ENCODE data around the gene DGKH. TPM values are rescaled to one million over a fixed set of nuclear protein-coding genes. Genes with fewer than 3 reads are reported as not detected.

Gene DGKH
- total RNA-seq, 2 experiments from 2014 or later = 6.0 TPM

DNA sequence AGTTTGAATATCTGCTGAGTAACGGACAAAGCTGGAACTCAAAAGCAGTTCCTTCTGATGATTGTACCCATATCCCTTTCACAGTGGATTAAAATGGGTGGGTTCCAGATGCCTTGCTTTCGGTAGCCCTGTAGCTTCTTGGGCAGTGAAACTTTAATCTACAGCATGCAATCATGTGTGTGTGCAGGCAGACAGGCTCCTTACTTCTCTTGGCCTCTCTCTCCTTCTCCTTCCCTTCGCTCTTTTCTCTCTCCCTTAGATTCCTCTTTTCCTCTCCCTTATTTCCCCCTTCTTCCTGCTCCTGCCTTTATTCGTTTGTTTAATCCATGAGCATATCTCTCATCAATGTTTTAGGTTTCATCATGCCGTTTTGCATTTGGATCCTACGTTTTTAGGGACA lies 8.1 kb downstream of the DGKH start:
- peaks cover 5% of the 10 kb centered on the region for H3K4me1 Mint-ChIP-seq (ENCODE audit: low read depth)
- peaks cover 6% of the 10 kb centered on the region for H3K36me3 Mint-ChIP-seq (ENCODE audit: low read depth)
- no peaks in the 10 kb centered on the region for H3K27me3 ChIP-seq (ENCODE audit: control insufficient read depth in 1 of 2, insufficient read depth in 2 of 2, low read length in 2 of 2)
- H3K4me3 Mint-ChIP-seq = peak overlapping the region; percentile 47
- H3K4me1 ChIP-seq (ENCODE audit: insufficient read depth, low read length) = peaks cover 6% of the 10 kb centered on the region
- H3K9me3 Mint-ChIP-seq = no peaks in the 10 kb centered on the region
- no peak overlapping the region for H3K4me3 ChIP-seq (ENCODE audit: low read length)
- intact Hi-C loops (cut with DNase I, micrococcal nuclease) = no loop called here
- H3K9me3 ChIP-seq (ENCODE audit: control insufficient read depth in 1 of 2, insufficient read depth in 1 of 2, low read length in 2 of 2) = peaks cover 0 to 5% of the 10 kb centered on the region in 2 experiments
- H3K36me3 ChIP-seq (ENCODE audit: insufficient read depth, low read length) = no peaks in the 10 kb centered on the region
- H3K27ac ChIP-seq (ENCODE audit: low read depth in 1 of 2, low read length in 2 of 2) = no peak overlapping the region
- no peaks in the 10 kb centered on the region for H3K27me3 Mint-ChIP-seq
- TF ChIP-seq, protein P1, sequence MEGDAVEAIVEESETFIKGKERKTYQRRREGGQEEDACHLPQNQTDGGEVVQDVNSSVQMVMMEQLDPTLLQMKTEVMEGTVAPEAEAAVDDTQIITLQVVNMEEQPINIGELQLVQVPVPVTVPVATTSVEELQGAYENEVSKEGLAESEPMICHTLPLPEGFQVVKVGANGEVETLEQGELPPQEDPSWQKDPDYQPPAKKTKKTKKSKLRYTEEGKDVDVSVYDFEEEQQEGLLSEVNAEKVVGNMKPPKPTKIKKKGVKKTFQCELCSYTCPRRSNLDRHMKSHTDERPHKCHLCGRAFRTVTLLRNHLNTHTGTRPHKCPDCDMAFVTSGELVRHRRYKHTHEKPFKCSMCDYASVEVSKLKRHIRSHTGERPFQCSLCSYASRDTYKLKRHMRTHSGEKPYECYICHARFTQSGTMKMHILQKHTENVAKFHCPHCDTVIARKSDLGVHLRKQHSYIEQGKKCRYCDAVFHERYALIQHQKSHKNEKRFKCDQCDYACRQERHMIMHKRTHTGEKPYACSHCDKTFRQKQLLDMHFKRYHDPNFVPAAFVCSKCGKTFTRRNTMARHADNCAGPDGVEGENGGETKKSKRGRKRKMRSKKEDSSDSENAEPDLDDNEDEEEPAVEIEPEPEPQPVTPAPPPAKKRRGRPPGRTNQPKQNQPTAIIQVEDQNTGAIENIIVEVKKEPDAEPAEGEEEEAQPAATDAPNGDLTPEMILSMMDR (IDR thresholded peaks at IDR 0.05) = no peak
- H3K27ac Mint-ChIP-seq = no peak overlapping the region
- ATAC-seq (ENCODE audit: poor library complexity) = no peak
- ChIA-PET CTCF (no interaction called here), POLR2A (interaction anchor here (1.3 kb wide), 2 partner anchors 9 to 16 kb away, joined by 3 to 6 read pairs; no protein-coding TSS in a partner anchor)
- no peak for DNase-seq

DNA sequence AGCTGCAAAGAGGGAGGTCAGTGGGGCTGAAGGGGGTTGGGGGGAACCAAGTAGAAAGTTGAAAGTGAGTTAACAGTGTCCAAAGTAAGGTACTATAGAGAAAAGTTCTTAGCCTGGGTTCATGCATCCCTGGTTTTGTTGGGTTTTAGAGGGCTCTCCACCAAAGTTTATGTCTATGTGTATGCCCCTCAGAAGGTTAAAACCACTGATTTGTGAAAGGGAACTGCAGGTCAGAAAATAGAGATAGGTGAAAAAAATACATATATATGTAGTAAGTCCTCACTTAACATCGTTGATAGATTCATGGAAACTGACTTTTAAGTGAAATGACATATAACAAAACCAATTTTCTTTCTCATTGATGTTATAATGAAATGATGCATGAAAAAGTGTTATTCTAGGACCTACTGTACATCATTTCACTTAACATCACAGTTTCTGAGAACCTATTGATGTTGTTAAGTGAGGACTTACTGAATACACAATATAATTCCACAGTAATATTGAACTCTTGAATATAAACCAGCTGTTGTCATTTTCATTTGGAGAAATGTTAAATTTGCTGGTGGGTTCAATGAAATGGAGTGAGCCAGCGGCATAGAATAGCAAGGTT lies 9.6 kb downstream of the DGKH start:
- POLR2A ChIA-PET = interaction anchor here (0.8 kb wide), 1 partner anchor 16 kb away, joined by 3 read pairs; no protein-coding TSS in a partner anchor
- no peak for ATAC-seq (ENCODE audit: poor library complexity)
- H3K27me3 Mint-ChIP-seq = no peaks in the 10 kb centered on the region
- Histone ChIP-seq H3K4me3 (ENCODE audit: low read length) (no peak overlapping the region), H3K36me3 (ENCODE audit: insufficient read depth, low read length) (no peaks in the 10 kb centered on the region), H3K4me1 (ENCODE audit: insufficient read depth, low read length) (peaks cover 6% of the 10 kb centered on the region), H3K27ac (ENCODE audit: low read depth in 1 of 2, low read length in 2 of 2) (no peak overlapping the region), H3K27me3 (ENCODE audit: control insufficient read depth in 1 of 2, insufficient read depth in 2 of 2, low read length in 2 of 2) (no peaks in the 10 kb centered on the region), H3K9me3 (ENCODE audit: control insufficient read depth in 1 of 2, insufficient read depth in 1 of 2, low read length in 2 of 2) (peaks cover 0 to 5% of the 10 kb centered on the region in 2 experiments)
- no peaks in the 10 kb centered on the region for H3K4me1 Mint-ChIP-seq (ENCODE audit: low read depth)
- no peak for DNase-seq
- CTCF ChIA-PET = no interaction called here
- no peak overlapping the region for H3K27ac Mint-ChIP-seq
- intact Hi-C loops (cut with DNase I, micrococcal nuclease) = no loop called here
- TF ChIP-seq, protein P1 (IDR thresholded peaks at IDR 0.05) = no peak
- H3K4me3 Mint-ChIP-seq = no peak overlapping the region
- H3K9me3 Mint-ChIP-seq = no peaks in the 10 kb centered on the region
- peaks cover 6% of the 10 kb centered on the region for H3K36me3 Mint-ChIP-seq (ENCODE audit: low read depth)

DNA sequence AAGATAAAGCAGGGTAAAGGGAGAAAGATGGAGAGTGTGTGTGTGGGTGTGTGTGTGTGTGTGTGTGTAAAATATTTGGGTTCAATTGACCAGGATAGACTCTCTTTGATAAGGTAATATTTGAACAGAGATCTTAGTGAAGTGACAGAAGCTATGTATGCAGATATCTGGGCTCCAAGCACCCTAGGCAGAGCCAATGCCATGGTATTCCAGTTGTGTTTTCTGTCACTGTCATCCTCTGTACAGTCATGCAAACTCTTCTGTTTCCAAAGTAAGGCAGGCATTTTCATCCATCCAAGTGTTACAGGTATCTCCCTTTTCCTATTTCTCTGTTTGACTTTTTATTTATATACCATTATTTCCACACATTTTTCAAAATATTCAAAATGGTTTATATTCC lies 13.5 kb downstream of the DGKH start:
- Mint-ChIP-seq H3K27ac (no peak overlapping the region), H3K27me3 (no peaks in the 10 kb centered on the region), H3K4me3 (no peak overlapping the region), H3K9me3 (no peaks in the 10 kb centered on the region), H3K36me3 (ENCODE audit: low read depth) (peaks cover 19% of the 10 kb centered on the region), H3K4me1 (ENCODE audit: low read depth) (no peaks in the 10 kb centered on the region)
- H3K36me3 ChIP-seq (ENCODE audit: insufficient read depth, low read length) = no peaks in the 10 kb centered on the region
- no peak for ATAC-seq (ENCODE audit: poor library complexity)
- TF ChIP-seq, protein P1 (IDR thresholded peaks at IDR 0.05) = no peak
- no peak for DNase-seq
- peaks cover 0 to 5% of the 10 kb centered on the region in 2 experiments for H3K9me3 ChIP-seq (ENCODE audit: control insufficient read depth in 1 of 2, insufficient read depth in 1 of 2, low read length in 2 of 2)
- H3K27me3 ChIP-seq (ENCODE audit: control insufficient read depth in 1 of 2, insufficient read depth in 2 of 2, low read length in 2 of 2) = no peaks in the 10 kb centered on the region
- H3K4me1 ChIP-seq (ENCODE audit: insufficient read depth, low read length) = peaks cover 2% of the 10 kb centered on the region
- H3K4me3 ChIP-seq (ENCODE audit: low read length) = no peak overlapping the region
- H3K27ac ChIP-seq (ENCODE audit: low read depth in 1 of 2, low read length in 2 of 2) = no peak overlapping the region
- ChIA-PET POLR2A (no interaction called here), CTCF (no interaction called here)
- intact Hi-C loops (cut with DNase I, micrococcal nuclease) = no loop called here
